Measurements from ENCODE around the gene PEX11A. TPM values are rescaled to one million over a fixed set of nuclear protein-coding genes. Genes with fewer than 3 reads are reported as not detected.

The PEX11A gene
- total RNA-seq, 1 experiment from 2014 or later, result 3.0 TPM

- ChIA-PET CTCF (interaction anchor here (2.2 kb wide), 1 partner anchor 13 kb away, joined by 7 read pairs; no protein-coding TSS in a partner anchor), POLR2A (no interaction called here)
- Mint-ChIP-seq H3K27me3 (ENCODE audit: low read depth) (peaks cover 34% of the 10 kb centered on the region), H3K4me3 (no peak overlapping the region), H3K27ac (no peak overlapping the region), H3K36me3 (no peaks in the 10 kb centered on the region), H3K9me3 (peaks cover 4% of the 10 kb centered on the region), H3K4me1 (peaks cover 8% of the 10 kb centered on the region)
- ATAC-seq, result no peak
- no peak for DNase-seq (ENCODE audit: low spot score)
- TF ChIP-seq ZBTB43 (CRISPR knock-in tag; IDR thresholded peaks at IDR 0.05) (no peak), SMAD4 (CRISPR knock-in tag; IDR thresholded peaks at IDR 0.05) (no peak), RELA (CRISPR knock-in tag; IDR thresholded peaks at IDR 0.05; ENCODE audit: borderline replicate concordance) (no peak), NFE2L1 (CRISPR knock-in tag; IDR thresholded peaks at IDR 0.05) (no peak), MLX (CRISPR knock-in tag; IDR thresholded peaks at IDR 0.05) (no peak)
These were observed 31.3 kb downstream of the PEX11A start for GRCh38 chr15:89659295-89659694.

GRCh38 chr15:89657686-89658200 lies 32.8 kb downstream of the PEX11A start:
- no peak overlapping the region for H3K27ac Mint-ChIP-seq
- H3K36me3 Mint-ChIP-seq, result no peaks in the 10 kb centered on the region
- POLR2A ChIA-PET, result no interaction called here
- no peak for TF ChIP-seq ZNF671 (CRISPR knock-in tag; IDR thresholded peaks at IDR 0.05)
- TF ChIP-seq CTCF (IDR thresholded peaks at IDR 0.05), result no peak
- TF ChIP-seq TP53 (CRISPR knock-in tag; IDR thresholded peaks at IDR 0.05), result no peak
- TF ChIP-seq TEAD4 (CRISPR knock-in tag; IDR thresholded peaks at IDR 0.05), result no peak
- TF ChIP-seq GRHL2 (CRISPR knock-in tag; IDR thresholded peaks at IDR 0.05; ENCODE audit: insufficient replicate concordance, severe bottlenecking), result no peak
- TF ChIP-seq CREB1 (CRISPR knock-in tag; IDR thresholded peaks at IDR 0.05), result no peak
- no peak for TF ChIP-seq TCF7 (CRISPR knock-in tag; IDR thresholded peaks at IDR 0.05; ENCODE audit: low read depth)
- no peak for TF ChIP-seq ZNF263 (CRISPR knock-in tag; IDR thresholded peaks at IDR 0.05; ENCODE audit: low read depth)
- TF ChIP-seq JAZF1 (CRISPR knock-in tag; IDR thresholded peaks at IDR 0.05), result no peak
- TF ChIP-seq GTF2I (CRISPR knock-in tag; conservative IDR thresholded peaks at IDR 0.05), result no peak
- TF ChIP-seq USF2 (CRISPR knock-in tag; IDR thresholded peaks at IDR 0.05), result no peak
- TF ChIP-seq HMGXB4 (CRISPR knock-in tag; IDR thresholded peaks at IDR 0.05), result no peak
- no peak for TF ChIP-seq ESRRA (CRISPR knock-in tag; IDR thresholded peaks at IDR 0.05; ENCODE audit: borderline replicate concordance)
- TF ChIP-seq JUN (CRISPR knock-in tag; IDR thresholded peaks at IDR 0.05), result no peak
- no peak for TF ChIP-seq AR (CRISPR knock-in tag; IDR thresholded peaks at IDR 0.05)
- no peak for TF ChIP-seq ZNF281 (CRISPR knock-in tag; IDR thresholded peaks at IDR 0.05)
- no peak for TF ChIP-seq NR3C1 (CRISPR knock-in tag; conservative IDR thresholded peaks at IDR 0.05; ENCODE audit: low read depth)

More at GRCh38 chr15:89657686-89658200, 32.8 kb downstream of the PEX11A start:
- ATAC-seq (no peak), DNase-seq (ENCODE audit: low spot score) (no peak)
- no peak overlapping the region for H3K4me3 Mint-ChIP-seq
- peaks cover 10% of the 10 kb centered on the region for H3K4me1 Mint-ChIP-seq
- CTCF ChIA-PET, result interaction anchor here (1.1 to 2.2 kb wide), 2 partner anchors 10 to 15 kb away, joined by 3 to 7 read pairs; no protein-coding TSS in a partner anchor
- peaks cover 34% of the 10 kb centered on the region for H3K27me3 Mint-ChIP-seq (ENCODE audit: low read depth)
- peaks cover 4% of the 10 kb centered on the region for H3K9me3 Mint-ChIP-seq
